Parathyroid adenoma (tissue), 2 donors: Measurements from ENCODE around the gene SALL1.

Source experiments
- H2AFZ ChIP-seq: fragments of 300-600 bp; sonication (generic); one replicate; pipeline ENCODE4 v1.7.0; 2017; ENCODE audit warnings: antibody characterized with exemption, mild to moderate bottlenecking
- H3K27ac ChIP-seq: fragments of 300-600 bp; sonication (generic); one replicate; pipeline ENCODE4 v1.7.0; 2017
- H3K27me3 ChIP-seq: fragments of 300-600 bp; sonication (generic); one replicate; pipeline ENCODE4 v1.7.0; 2017; ENCODE audit warnings: low read length; ENCODE audit not compliant: control insufficient read depth, insufficient read depth
- H3K36me3 ChIP-seq: fragments of 300-600 bp; sonication (generic); one replicate; pipeline ENCODE4 v1.7.0; 2017; ENCODE audit warnings: low read length; ENCODE audit not compliant: control insufficient read depth, insufficient read depth
- H3K4me1 ChIP-seq: fragments of 300-600 bp; sonication (generic); one replicate; pipeline ENCODE4 v1.7.0; 2017; ENCODE audit warnings: control low read depth
- H3K4me2 ChIP-seq: fragments of 300-600 bp; sonication (generic); one replicate; pipeline ENCODE4 v1.7.0; 2017; ENCODE audit warnings: low read length
- H3K4me3 ChIP-seq: fragments of 300-600 bp; sonication (generic); one replicate; pipeline ENCODE4 v1.7.0; 2017; ENCODE audit warnings: low read depth, low read length
- H3K79me2 ChIP-seq: fragments of 300-600 bp; sonication (generic); one replicate; pipeline ENCODE4 v1.7.0; 2017; ENCODE audit warnings: control low read depth
- H3K9ac ChIP-seq: fragments of 300-600 bp; sonication (generic); one replicate; pipeline ENCODE4 v1.7.0; 2017; ENCODE audit warnings: mild to moderate bottlenecking
- H3K9me3 ChIP-seq: fragments of 300-600 bp; sonication (generic); one replicate; pipeline ENCODE4 v1.7.0; 2017; ENCODE audit warnings: low read length; ENCODE audit not compliant: control insufficient read depth
- CTCF ChIP-seq: fragments of 300-600 bp; sonication (generic); IDR thresholded peaks from one replicate; pipeline ENCODE4 v1.7.0; 2017; ENCODE audit warnings: antibody characterized with exemption, mild to moderate bottlenecking
- donor health status: primary hyperparathyroidism.

Gene SALL1

GRCh38 chr16:51141106-51141505 is 10.0 kb downstream of the SALL1 start:
- Histone ChIP-seq H3K9me3 (no peaks in the 10 kb centered on the region), H3K4me1 (no peaks in the 10 kb centered on the region), H3K36me3 (no peaks in the 10 kb centered on the region), H3K4me3 (no peak overlapping the region), H3K9ac (no peak overlapping the region), H3K27ac (no peak overlapping the region), H3K27me3 (no peaks in the 10 kb centered on the region), H3K4me2 (no peak overlapping the region), H2AFZ (no peak overlapping the region), H3K79me2 (no peaks in the 10 kb centered on the region)
- TF ChIP-seq CTCF: no peak

- no peak overlapping the region for H3K9ac ChIP-seq
- no peak for TF ChIP-seq CTCF
- H3K79me2 ChIP-seq: no peaks in the 10 kb centered on the region
- H3K4me1 ChIP-seq: no peaks in the 10 kb centered on the region
- H3K36me3 ChIP-seq: no peaks in the 10 kb centered on the region
- no peaks in the 10 kb centered on the region for H3K27me3 ChIP-seq
- H3K9me3 ChIP-seq: no peaks in the 10 kb centered on the region
- no peak overlapping the region for H3K4me2 ChIP-seq
- H3K27ac ChIP-seq: no peak overlapping the region
- H2AFZ ChIP-seq: no peak overlapping the region
- H3K4me3 ChIP-seq: no peak overlapping the region
These were observed 11.0 kb downstream of the SALL1 start for GRCh38 chr16:51140112-51140511.

- no peaks in the 10 kb centered on the region for H3K36me3 ChIP-seq
- no peaks in the 10 kb centered on the region for H3K79me2 ChIP-seq
- H3K9ac ChIP-seq: no peak overlapping the region
- no peak overlapping the region for H2AFZ ChIP-seq
- no peak overlapping the region for H3K4me3 ChIP-seq
- no peak overlapping the region for H3K27ac ChIP-seq
- H3K4me2 ChIP-seq: no peak overlapping the region
- H3K4me1 ChIP-seq: no peaks in the 10 kb centered on the region
- no peak for TF ChIP-seq CTCF
- no peaks in the 10 kb centered on the region for H3K9me3 ChIP-seq
- no peaks in the 10 kb centered on the region for H3K27me3 ChIP-seq
These were observed 11.5 kb downstream of the SALL1 start for GRCh38 chr16:51139568-51139967.

GRCh38 chr16:51138178-51138577 is 12.9 kb downstream of the SALL1 start:
- no peak overlapping the region for H3K4me2 ChIP-seq
- no peak overlapping the region for H2AFZ ChIP-seq
- H3K4me3 ChIP-seq: no peak overlapping the region
- TF ChIP-seq CTCF: no peak
- H3K9me3 ChIP-seq: no peaks in the 10 kb centered on the region
- no peaks in the 10 kb centered on the region for H3K36me3 ChIP-seq
- H3K4me1 ChIP-seq: no peaks in the 10 kb centered on the region
- no peak overlapping the region for H3K27ac ChIP-seq
- no peaks in the 10 kb centered on the region for H3K79me2 ChIP-seq
- no peaks in the 10 kb centered on the region for H3K27me3 ChIP-seq
- no peak overlapping the region for H3K9ac ChIP-seq

- H3K27ac ChIP-seq: no peak overlapping the region
- H3K36me3 ChIP-seq: no peaks in the 10 kb centered on the region
These were observed 14.0 kb downstream of the SALL1 start for GRCh38 chr16:51137097-51137496.

More at GRCh38 chr16:51137097-51137496, 14.0 kb downstream of the SALL1 start:
- Histone ChIP-seq H3K4me3 (no peak overlapping the region), H3K4me2 (no peak overlapping the region), H3K79me2 (no peaks in the 10 kb centered on the region), H2AFZ (no peak overlapping the region), H3K9me3 (no peaks in the 10 kb centered on the region), H3K4me1 (no peaks in the 10 kb centered on the region), H3K9ac (no peak overlapping the region), H3K27me3 (no peaks in the 10 kb centered on the region)
- TF ChIP-seq CTCF: no peak
